PC-3 (cell line): Measurements from ENCODE around the gene LRP1B.

Source experiments
- EZH2 ChIP-seq: fragments of 300-600 bp; sonication (generic); IDR thresholded peaks from one replicate; pipeline ENCODE4 v1.6.1; 2017; ENCODE audit warnings: antibody characterized with exemption, mild to moderate bottlenecking, low read length; ENCODE audit not compliant: unreplicated experiment
- TF ChIP-seq, protein P1 (sequence below): fragments of 300-600 bp; sonication (generic); conservative IDR thresholded peaks from 2 replicates; pipeline ENCODE4 v1.5.1; 2017; ENCODE audit warnings: antibody characterized with exemption, low read depth, mild to moderate bottlenecking, low read length

DNA sequence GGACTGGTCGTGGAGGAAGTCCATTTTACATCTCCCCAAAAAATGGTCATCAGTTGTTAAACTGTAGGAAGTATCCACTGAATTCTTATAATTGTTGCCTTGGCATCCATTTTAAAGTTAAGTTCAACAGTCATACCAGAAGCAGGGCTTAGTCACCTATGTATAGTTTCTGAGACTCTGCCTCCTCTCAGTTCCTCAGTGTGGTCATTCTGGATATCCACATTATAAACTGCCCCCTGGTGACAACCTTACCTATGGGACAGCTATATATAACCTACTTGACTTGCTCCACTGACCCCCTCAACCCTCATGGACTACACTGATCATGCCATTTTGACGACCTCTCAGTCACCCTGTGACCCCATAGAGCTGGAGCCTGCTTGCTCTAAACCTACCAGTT is 617.0 kb downstream of the LRP1B start:
- TF ChIP-seq EZH2, result no peak
- TF ChIP-seq, protein P1, sequence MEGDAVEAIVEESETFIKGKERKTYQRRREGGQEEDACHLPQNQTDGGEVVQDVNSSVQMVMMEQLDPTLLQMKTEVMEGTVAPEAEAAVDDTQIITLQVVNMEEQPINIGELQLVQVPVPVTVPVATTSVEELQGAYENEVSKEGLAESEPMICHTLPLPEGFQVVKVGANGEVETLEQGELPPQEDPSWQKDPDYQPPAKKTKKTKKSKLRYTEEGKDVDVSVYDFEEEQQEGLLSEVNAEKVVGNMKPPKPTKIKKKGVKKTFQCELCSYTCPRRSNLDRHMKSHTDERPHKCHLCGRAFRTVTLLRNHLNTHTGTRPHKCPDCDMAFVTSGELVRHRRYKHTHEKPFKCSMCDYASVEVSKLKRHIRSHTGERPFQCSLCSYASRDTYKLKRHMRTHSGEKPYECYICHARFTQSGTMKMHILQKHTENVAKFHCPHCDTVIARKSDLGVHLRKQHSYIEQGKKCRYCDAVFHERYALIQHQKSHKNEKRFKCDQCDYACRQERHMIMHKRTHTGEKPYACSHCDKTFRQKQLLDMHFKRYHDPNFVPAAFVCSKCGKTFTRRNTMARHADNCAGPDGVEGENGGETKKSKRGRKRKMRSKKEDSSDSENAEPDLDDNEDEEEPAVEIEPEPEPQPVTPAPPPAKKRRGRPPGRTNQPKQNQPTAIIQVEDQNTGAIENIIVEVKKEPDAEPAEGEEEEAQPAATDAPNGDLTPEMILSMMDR, result no peak
